GM08714 (cell line): ENCODE results near the gene IL9.

Experiments used
- H3K4me3 ChIP-seq: fragments of 200-500 bp; sonication (Bioruptor generic); 2 replicates; pipeline ENCODE4 v1.5.1; 2014; ENCODE audit warnings: mild to moderate bottlenecking, low read length, inconsistent platforms
- ZNF274 ChIP-seq: IDR thresholded peaks from 2 replicates; pipeline ENCODE4 v1.6.1; 2012; ENCODE audit warnings: mild to moderate bottlenecking, low read depth, low read length

The IL9 gene

GRCh38 chr5:135913713-135914626 is 18.3 kb upstream of the IL9 start:
- no peak overlapping the region for H3K4me3 ChIP-seq
- TF ChIP-seq ZNF274 = no peak

- no peak for TF ChIP-seq ZNF274
- H3K4me3 ChIP-seq = no peak overlapping the region
These were observed 9.5 kb upstream of the IL9 start for GRCh38 chr5:135905144-135905543.

- H3K4me3 ChIP-seq = no peak overlapping the region
- no peak for TF ChIP-seq ZNF274
These were observed 6.0 kb upstream of the IL9 start for GRCh38 chr5:135901633-135902032.

GRCh38 chr5:135900276-135900675 is 4.6 kb upstream of the IL9 start:
- no peak for TF ChIP-seq ZNF274
- no peak overlapping the region for H3K4me3 ChIP-seq

- H3K4me3 ChIP-seq = no peak overlapping the region
- no peak for TF ChIP-seq ZNF274
These were observed 3.0 kb upstream of the IL9 start for GRCh38 chr5:135898651-135899050.

DNA sequence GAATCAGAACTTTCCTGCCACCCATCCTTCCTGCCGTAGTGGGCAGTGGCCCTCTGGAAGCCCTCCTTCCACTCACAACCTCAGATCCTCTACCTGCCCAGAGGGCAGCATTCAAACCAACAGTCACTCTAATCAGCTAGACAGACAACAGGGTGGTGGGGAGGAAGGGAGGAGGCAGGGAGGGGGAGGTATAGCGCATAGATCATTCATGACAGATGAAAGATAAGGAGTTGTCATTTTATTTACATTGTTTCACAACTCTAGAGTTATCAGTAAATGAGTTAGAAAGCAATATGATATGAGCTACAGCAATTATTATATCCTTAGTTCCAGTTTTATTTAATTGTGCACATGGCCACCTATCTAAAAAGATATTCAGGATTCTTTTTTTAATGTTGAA is 852 bp downstream of the IL9 start:
- H3K4me3 ChIP-seq = no peak overlapping the region
- TF ChIP-seq ZNF274 = no peak

- no peak for TF ChIP-seq ZNF274
- no peak overlapping the region for H3K4me3 ChIP-seq
These were observed 1.4 kb downstream of the IL9 start for GRCh38 chr5:135894276-135894675.

GRCh38 chr5:135891791-135892190 is 3.9 kb downstream of the IL9 start:
- no peak overlapping the region for H3K4me3 ChIP-seq
- no peak for TF ChIP-seq ZNF274

DNA sequence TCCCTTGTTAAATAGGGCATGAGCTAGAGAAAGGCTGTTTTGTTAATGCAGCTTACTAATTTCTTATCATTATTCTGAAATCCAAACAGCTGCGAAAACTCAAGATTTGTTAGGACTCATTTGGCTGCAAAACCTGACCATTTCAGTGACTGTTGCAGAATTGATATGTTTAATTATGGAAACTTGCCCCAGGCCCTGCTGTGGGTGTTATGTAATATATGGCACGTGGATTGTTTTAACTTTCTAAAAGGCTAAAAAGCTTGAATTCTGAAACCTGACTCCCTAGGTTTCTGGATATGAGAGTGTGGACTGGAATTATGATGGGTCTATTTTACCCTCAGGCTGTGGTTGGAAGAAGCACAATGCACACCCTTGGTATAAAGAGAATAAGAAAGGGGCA is 4.4 kb downstream of the IL9 start:
- no peak for TF ChIP-seq ZNF274
- H3K4me3 ChIP-seq = no peak overlapping the region

DNA sequence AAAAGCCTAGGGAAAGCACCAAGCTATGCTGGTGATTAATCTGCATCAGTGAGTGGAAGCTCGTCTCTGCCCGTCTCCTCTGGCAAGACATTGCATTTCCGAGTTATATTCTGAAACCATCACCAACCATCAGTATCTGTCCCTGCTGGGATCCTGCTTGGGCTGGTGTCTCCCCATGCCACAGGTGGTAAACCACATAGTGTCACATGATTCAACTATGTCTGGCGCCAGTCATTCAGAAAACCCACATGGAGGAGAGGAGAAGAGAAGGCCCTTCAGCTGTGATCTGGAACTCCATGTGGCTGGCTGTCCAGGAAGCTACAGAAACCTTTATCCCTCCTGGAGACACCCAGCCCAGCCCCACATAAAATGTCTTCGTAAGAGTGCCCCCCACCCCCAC is 4.8 kb downstream of the IL9 start:
- no peak overlapping the region for H3K4me3 ChIP-seq
- TF ChIP-seq ZNF274 = no peak

- H3K4me3 ChIP-seq = no peak overlapping the region
- no peak for TF ChIP-seq ZNF274
These were observed 5.3 kb downstream of the IL9 start for GRCh38 chr5:135890296-135890695.

DNA sequence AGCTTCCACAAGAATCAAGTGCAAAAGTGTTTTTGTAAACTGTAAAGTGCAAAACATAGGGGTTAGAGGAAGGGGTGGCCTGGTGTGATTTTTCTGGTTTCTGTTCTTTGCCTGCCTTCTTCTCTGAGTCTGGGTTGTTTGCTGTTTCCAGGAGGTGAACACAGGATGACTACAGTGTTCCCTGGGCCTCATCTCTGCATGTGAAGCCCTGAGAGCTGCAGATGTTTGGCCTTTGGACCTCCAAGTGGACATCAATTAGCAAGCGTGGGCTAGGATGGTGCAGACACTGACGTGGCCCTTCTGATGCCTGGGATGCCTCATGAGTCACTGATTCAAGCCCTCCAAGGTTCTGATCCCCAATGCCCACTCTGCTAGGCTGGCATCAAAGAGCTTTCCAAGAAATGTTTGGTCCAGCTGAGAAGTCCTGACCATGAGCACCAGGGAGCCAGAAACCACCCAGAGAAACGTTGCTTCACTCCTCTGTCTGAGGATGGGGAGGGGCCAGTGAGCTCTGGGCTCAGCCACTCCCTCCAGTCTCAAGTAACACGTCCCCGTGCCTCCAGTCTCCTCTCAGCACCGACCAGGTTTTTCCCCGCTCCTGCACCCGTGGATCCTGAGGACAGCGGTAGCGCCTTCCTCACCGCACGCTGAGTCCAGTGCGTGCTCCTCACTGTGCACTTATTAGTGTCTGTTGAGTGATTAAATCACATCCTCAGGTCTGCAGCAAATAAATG is 7.6 kb downstream of the IL9 start:
- TF ChIP-seq ZNF274 = no peak

DNA sequence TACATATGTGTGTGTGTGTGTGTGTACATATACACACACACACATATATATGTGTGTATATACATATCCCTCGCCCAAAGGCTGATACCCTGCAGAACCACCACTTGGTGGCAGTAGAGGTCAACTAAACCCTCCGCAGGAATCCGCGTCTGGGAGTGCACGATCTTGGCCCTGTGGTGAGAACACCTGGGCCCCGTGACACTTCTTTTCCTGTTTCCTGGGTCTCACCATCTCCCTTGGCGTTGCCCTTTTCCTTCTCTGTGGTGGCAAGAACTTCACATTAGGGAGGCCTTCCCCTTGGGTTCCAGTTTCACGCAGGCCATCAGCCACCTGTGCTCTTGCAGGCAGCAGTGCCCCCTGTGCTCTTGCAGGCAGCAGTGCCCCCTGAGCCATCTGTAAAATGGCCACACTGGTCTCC is 8.2 kb downstream of the IL9 start:
- no peak overlapping the region for H3K4me3 ChIP-seq
- TF ChIP-seq ZNF274 = no peak

More for the DNA sequence above, 7.6 kb downstream of the IL9 start:
- no peak overlapping the region for H3K4me3 ChIP-seq

DNA sequence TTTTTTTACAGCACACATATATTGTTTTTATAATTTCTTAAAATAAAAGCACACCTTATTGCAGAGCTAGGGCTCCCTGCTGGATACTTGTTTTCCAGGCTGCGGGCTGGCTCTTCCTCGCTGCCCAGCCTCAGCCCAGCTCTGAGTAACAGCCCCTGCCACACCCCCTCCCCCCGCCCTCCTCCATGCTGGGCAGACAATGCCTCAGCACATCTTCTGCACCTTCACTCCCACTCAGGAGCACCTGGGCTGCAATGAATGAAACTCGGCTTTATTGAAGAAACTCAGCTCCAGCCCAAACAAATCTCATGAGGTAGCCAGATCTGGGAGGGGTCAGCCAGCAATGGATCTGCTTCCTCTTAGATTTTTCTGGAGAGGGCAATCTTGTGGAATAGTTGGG is 9.5 kb downstream of the IL9 start:
- no peak for TF ChIP-seq ZNF274
- H3K4me3 ChIP-seq = no peak overlapping the region

DNA sequence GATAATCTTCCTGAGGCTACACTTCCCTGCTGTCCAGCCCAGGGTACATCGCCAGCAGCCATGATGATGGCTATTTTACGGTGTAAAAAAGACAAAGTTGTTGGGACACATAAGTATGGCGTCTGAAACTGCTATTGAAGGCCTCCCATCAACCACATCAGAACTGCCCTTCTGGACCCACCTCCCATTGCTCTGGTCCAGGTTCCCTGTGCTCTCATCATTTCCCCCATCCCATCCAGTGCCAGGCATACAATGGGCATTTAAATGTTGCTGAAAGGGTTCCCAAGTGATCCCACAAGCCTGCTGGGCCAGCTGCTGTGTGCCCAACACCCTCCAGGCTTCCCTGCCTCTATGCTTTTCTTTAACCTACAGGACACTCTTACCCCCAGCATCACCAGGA is 10.6 kb downstream of the IL9 start:
- no peak for TF ChIP-seq ZNF274
- H3K4me3 ChIP-seq = no peak overlapping the region
